ENCODE data around the gene ATP2B2.

The ATP2B2 gene

DNA sequence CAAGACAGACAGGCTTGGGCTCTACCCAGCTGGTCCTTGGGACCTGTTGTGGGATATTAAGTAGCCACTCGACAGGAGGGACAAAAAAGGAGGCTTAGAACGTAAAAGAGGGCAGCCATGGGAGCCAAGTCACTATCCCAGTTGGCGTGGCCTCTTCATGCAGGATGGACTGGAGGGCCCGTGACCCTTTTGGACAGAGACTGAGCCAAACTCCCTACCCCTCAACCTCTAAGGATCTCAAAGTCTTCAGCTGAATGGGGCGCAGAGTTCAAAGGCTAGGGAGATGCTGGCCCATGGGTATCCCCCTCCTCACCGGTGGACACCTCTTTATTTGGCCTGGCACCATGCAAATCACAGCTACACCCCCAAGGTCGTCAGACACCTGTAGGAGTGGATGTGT is 126.6 kb downstream of the ATP2B2 start:
- DNase-seq: no peak

GRCh38 chr3:10378246-10378645 is 127.1 kb downstream of the ATP2B2 start:
- no peak for DNase-seq

DNA sequence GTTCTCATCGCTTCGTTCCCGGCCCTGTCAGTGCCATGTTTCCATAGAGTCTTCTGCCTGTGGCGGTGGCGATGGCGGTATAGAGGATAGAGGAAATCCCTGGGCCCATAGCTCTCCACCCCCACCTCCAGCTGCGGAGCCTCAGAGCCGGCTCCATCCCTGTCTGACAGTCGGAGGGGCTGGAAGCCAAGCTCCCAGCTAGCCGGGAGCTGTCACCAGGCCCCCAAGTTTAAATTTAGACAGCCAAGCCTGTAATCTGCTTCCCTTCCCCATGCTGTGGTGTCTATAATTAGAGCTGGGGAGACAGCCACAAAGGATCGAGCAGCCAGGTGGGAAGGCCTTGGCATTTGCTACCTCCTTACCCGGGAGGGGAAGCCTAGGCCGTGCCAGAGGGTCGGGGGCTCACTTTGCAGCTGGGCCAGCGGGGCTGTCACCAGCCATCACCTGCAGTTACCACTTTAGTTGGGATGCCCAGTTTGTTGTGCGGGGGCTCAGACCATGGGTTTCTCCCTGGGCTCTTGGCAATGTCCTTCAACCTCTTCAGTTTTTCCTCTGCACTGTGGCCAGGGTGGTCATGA is 128.1 kb downstream of the ATP2B2 start:
- DNase-seq: no peak

- no peak for DNase-seq
These were observed 129.0 kb downstream of the ATP2B2 start for GRCh38 chr3:10376353-10376752.

DNA sequence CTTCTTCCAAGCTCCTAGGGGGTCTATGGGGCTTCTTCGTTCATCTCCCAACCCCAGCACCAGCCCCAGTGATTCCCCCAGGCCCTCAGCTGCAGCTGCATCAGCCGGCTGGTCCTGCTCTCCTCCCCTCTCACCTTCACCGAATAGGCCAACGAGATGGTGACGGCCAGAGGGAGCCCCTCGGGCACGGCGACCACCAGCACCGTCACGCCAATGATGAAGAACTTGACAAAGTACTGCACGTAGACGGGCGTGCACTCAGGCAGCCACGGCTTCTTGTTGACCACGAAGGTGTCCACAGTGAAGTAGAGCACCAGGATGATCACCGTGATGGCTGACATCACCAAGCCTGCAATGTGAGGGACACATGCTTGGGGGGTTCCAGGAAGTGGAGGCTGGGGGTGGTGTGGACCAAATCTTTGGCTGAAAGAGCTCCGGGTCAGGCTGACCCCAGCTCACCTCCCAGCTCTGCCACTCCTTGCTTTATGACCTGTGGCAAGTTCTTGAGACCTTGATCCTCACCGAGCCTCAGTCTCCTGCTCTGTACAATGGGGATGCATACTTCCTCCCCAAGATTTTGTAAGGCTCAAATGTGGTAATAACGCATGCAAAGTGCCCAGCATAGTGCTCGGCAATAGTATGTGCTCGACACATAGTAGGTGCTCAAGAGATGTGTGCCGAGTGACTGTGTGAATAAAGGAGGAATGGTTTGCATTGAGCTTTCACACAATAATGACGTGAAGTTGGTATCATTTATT is 129.9 kb downstream of the ATP2B2 start:
- DNase-seq: no peak

DNA sequence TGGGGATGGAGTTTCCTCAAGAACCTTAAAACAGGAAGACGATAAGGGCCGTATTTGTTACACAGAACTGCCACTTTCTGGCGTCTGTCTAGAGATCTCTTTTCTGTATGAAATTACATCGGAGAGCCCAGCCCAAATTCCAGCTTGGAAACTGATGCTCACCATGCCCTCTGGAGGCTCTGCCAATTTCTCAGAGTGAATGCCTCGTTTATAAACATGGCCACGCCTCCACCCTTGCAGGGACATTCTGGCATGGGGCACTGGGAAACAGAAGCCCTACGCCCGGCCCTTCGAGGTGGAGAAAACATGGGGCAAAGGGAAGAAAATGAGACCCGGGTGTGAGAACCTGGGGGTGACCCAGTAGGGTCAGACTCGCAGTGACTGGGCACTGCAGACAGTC is 131.1 kb downstream of the ATP2B2 start:
- no peak for DNase-seq

- no peak for DNase-seq
These were observed 131.6 kb downstream of the ATP2B2 start for GRCh38 chr3:10373686-10374261.

- DNase-seq: no peak
These were observed 133.6 kb downstream of the ATP2B2 start for GRCh38 chr3:10371789-10372188.

- DNase-seq: no peak
These were observed 134.2 kb downstream of the ATP2B2 start for GRCh38 chr3:10371167-10371566.

DNA sequence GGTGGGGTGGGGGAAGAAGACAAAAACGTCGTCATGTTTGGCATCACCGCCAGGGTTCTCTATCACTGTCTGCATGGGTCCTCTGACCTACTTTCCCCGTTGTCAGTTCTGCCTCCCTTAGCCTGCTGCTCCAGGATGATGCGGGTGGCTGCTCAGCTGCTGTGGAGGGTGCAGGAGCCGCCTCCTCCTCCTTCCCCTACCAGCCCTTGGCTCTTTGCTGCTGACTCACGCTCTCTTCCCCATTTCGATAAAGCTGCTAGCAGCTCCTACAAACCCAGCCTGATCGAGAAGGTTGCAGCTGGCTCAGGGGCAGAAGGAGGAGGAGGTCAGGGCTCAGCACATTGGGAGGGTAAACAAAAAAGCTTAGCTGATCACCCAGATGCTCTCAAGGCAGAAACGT is 135.0 kb downstream of the ATP2B2 start:
- DNase-seq: no peak

DNA sequence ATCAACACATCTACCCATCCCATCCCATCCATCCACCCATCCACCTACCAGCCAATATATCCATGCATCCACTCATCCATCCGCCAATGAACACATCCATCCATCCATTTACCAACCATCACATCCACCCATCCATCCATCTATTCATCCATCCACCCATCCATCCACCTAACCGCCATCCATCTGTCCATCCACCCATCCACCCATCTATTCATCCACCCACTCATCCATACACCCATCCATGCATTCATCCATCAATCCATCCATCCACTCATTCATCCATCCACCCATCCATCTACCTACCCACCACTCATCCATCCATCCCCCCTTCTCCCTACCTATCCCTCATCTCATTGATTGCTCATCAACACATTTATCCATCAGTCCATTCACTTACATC is 136.9 kb downstream of the ATP2B2 start:
- no peak for DNase-seq

GRCh38 chr3:10367506-10367905 is 137.9 kb downstream of the ATP2B2 start:
- DNase-seq: no peak

DNA sequence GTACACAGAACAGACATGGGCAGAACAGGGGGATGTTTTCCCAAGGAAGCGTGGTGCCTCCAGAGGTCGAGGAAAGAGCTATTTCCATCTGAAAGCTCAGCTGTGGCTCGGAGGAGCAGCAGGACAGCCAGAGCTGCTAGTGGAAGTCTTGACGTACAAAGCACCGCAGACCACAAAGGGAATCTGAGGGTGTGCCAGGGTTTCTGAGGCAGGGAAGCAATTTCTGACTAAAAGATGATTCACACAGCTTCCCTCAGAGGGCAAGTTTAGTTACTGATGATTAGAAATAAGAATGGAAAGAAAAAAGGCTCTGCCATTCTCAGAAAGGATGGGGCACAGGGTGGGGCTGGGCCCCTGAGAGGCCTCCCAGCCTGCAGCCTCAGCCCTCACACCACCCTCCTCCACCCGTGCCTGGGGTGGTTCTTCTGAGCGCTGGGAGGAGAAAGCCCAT is 138.7 kb downstream of the ATP2B2 start:
- DNase-seq: no peak

GRCh38 chr3:10365791-10366190 is 139.6 kb downstream of the ATP2B2 start:
- DNase-seq: no peak

DNA sequence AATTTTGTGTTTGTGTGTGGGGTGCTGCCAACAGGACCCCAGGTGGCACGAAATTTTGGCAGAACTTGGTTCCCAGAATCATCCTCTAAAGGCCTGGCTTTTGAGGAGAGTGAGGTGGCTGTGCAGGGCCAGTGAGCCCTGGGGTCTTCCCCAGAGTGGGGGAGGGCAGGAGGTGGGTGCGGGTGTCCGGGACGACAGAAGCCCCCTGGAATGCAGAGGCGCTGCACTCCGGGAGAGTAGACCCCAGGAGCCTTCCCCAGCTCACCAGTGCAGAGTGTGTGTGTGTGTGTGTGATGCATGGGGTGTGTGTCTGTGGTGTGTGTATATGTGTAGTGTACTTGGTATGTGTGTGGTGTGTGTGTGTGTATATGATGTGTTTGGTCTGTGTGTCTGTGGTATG is 140.1 kb downstream of the ATP2B2 start:
- no peak for DNase-seq

GRCh38 chr3:10364806-10365205 is 140.6 kb downstream of the ATP2B2 start:
- no peak for DNase-seq

GRCh38 chr3:10363935-10364334 is 141.5 kb downstream of the ATP2B2 start:
- no peak for DNase-seq

DNA sequence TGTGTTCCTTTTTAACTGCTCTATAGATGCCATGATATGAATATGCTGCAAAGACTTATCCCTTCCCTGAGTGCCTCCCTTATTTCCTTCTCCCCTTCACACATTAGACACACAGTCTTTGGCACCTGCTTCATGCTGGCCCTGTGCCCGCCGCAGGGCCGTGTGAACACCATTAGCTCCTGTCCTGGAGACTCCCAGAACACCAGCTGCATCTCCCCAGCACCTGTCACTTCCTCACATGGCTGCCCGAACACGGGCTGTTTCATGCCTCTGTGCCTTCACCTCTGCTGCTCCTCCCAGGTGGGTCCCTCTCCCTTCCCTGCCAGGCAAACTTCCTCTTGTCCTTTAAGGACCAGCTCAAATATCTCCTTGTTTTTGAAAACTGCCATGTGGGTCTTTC is 144.0 kb downstream of the ATP2B2 start:
- peak; percentile 12 for DNase-seq

DNA sequence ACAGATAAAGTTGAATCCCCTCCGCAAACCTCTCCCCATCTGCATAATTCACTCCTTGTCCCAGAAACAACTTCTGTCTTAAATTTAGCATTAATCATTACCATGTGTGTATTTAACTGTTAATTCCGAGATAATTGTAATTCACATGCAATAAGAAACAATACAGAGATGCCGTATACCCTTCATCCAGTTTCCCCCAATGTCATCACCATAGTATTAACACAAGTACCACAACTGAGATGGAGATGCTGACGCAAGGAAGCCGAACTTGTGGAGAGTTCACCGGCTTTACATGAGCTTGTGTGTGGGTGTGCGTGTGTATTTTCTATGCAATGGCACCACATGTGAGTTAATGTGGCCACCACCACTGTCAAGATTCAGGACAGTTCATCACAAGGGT is 144.9 kb downstream of the ATP2B2 start:
- DNase-seq: no peak

DNA sequence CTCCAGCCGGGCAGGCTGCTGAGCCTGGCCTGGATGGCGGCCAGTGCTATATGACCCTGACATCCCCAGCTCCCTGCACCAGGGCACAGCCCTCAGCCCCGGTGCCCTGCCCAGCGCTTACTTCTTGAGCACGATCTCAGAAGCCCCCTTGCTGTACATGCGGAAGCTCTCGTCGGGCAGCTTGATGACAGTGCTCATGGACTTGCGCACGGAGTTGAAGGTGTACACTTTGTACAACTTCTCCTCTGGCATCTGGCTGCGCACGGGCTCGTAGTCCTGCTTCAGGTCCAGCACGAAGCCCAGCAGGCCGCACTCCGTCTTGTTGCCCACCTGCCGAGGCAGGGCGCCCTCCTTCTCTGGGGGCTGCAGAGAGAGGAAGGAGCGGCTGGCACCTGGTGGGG is 145.6 kb downstream of the ATP2B2 start:
- DNase-seq: no peak

DNA sequence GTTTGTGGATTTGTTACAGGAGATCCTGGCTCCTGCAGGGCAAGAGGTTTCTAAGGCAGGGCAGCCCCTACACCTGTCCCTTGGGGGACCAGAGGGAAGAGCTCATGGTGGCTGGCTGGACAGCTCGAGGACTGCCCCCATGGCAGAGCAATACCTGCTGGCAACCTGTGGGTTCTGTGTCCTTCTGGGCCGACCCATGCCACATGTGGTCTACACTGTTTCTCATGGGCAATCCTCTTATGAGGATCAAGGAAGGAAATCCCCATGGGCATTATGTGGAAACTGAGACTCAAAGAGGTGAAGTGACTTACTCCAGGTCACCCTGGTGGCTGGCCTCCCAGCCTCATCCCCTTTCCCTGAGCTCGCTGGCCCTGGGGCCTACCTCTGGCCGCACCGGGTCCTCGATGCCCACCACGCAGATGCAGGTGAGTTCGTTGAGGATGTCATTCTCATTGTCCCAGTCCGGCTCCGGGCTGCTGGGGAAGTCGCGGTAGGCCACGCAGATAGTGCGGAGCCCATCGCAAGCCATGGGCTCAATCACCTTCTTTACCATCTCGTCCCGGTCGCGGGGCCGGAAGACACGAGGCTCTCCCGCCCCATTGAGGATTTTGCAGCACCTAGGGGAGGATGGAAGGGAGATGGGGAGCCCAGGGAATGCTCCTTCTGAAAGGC is 146.9 kb downstream of the ATP2B2 start:
- no peak for DNase-seq

GRCh38 chr3:10357592-10358308 is 147.6 kb downstream of the ATP2B2 start:
- DNase-seq: no peak

GRCh38 chr3:10357095-10357494 is 148.3 kb downstream of the ATP2B2 start:
- DNase-seq: no peak

Measured in NCI-H1436 treated with DMSO at 0.1 percent for 48 hours (cell line).